H1 (cell line): ENCODE measurements around the gene TSTD2. TPM values are rescaled to one million over a fixed set of nuclear protein-coding genes. Genes with fewer than 3 reads are reported as not detected.

Source experiments
- CTCF ChIA-PET: fragments of 300-600 bp; sonication (Branson Sonifier 250); formaldehyde crosslinking; loops from one replicate; lab custom pipeline; 2021; ENCODE audit not compliant: partially characterized antibody; lab: Charles Lee
- POLR2A ChIA-PET: fragments of 300-600 bp; sonication (Branson Sonifier 250); formaldehyde crosslinking; loops from one replicate; lab custom pipeline; 2021; ENCODE audit warnings: inconsistent platforms; ENCODE audit not compliant: partially characterized antibody; lab: Charles Lee
- DNase-seq, 2 experiments: peaks; one replicate each; pipeline versions ENCODE4 v3.0.0 to v3.0.0-alpha.2; 2010 to 2022; ENCODE audit warnings: low spot score in 2 of 2, low read depth in 1 of 2, mixed read lengths in 1 of 2
- FAIRE-seq: peaks from 2 replicates; lab custom pipeline; 2011; peaks lifted over from hg19 to GRCh38; lab: Jason Lieb, UNC
- H2AFZ ChIP-seq: 2 replicates; pipeline ENCODE4 v1.8.1; 2012; ENCODE audit warnings: low read length, inconsistent platforms
- H2AK5ac ChIP-seq: 2 replicates; pipeline ENCODE4 v1.6.1; 2013; ENCODE audit warnings: low read depth, low read length
- H2BK120ac ChIP-seq: replicated peaks from 2 replicates; pipeline ENCODE3; 2013; ENCODE audit warnings: low read depth, low read length, inconsistent platforms
- H2BK12ac ChIP-seq: 2 replicates; pipeline ENCODE4 v1.6.1; 2013; ENCODE audit warnings: low read depth, low read length
- H2BK15ac ChIP-seq: 2 replicates; pipeline ENCODE4 v1.6.1; 2013; ENCODE audit warnings: low read length
- H2BK20ac ChIP-seq: 2 replicates; pipeline ENCODE4 v1.6.1; 2013; ENCODE audit warnings: low read length
- H2BK5ac ChIP-seq: 2 replicates; pipeline ENCODE4 v1.6.1; 2013; ENCODE audit warnings: low read depth, low read length
- H3K14ac ChIP-seq: 2 replicates; pipeline ENCODE4 v1.6.1; 2013; ENCODE audit warnings: inconsistent platforms; ENCODE audit not compliant: insufficient read length
- H3K18ac ChIP-seq: 2 replicates; pipeline ENCODE4 v1.6.1; 2013; ENCODE audit warnings: low read length; ENCODE audit errors: extremely low read depth
- H3K23ac ChIP-seq: 2 replicates; pipeline ENCODE4 v1.6.1; 2013; ENCODE audit warnings: inconsistent platforms; ENCODE audit not compliant: insufficient read length
- H3K23me2 ChIP-seq: 2 replicates; pipeline ENCODE4 v1.6.1; 2013; ENCODE audit warnings: low read depth, low read length
- H3K27ac ChIP-seq: 2 replicates; pipeline ENCODE4 v1.6.1; 2011; ENCODE audit warnings: low read depth, low read length, inconsistent platforms
- H3K27me3 ChIP-seq, 4 experiments: replicated peaks in 1 of 4; 1 replicate in 1 of 4; 2 replicates in 3 of 4; pipeline versions ENCODE4 v1.6.1 to v1.8.1; 2011 to 2013; ENCODE audit warnings: low read length in 3 of 4, mild to moderate bottlenecking in 3 of 4, inconsistent platforms in 2 of 4, mixed read lengths in 2 of 4, moderate library complexity in 1 of 4; ENCODE audit not compliant: control insufficient read depth in 3 of 4, insufficient read depth in 3 of 4; ENCODE audit errors: extremely low read depth in 1 of 4
- H3K36me3 ChIP-seq, 4 experiments: 2 replicates each; pipeline versions ENCODE4 v1.6.1 to v1.8.1; 2011 to 2013; ENCODE audit warnings: mild to moderate bottlenecking in 4 of 4, low read length in 3 of 4, moderate library complexity in 2 of 4, control low read depth in 1 of 4, inconsistent platforms in 1 of 4; ENCODE audit not compliant: insufficient read depth in 4 of 4, control insufficient read depth in 2 of 4
- H3K4ac ChIP-seq: replicated peaks from 2 replicates; pipeline ENCODE3; 2013; ENCODE audit warnings: low read length, low read depth, mixed read lengths, inconsistent platforms; ENCODE audit not compliant: insufficient read length
- H3K4me1 ChIP-seq, 4 experiments: replicated peaks in 1 of 4; 1 replicate in 1 of 4; 2 replicates in 3 of 4; pipeline versions ENCODE4 v1.6.1 to v1.8.1; 2011 to 2013; ENCODE audit warnings: low read length in 3 of 4, inconsistent platforms in 2 of 4, mixed read lengths in 1 of 4; ENCODE audit not compliant: insufficient read depth in 4 of 4, control insufficient read depth in 3 of 4
- H3K4me2 ChIP-seq, 2 experiments: 2 replicates each; pipeline versions ENCODE4 v1.6.1 to v1.8.1; 2011 to 2013; ENCODE audit warnings: low read depth in 2 of 2, low read length in 2 of 2, control low read depth in 1 of 2, inconsistent platforms in 1 of 2, mild to moderate bottlenecking in 1 of 2; ENCODE audit not compliant: insufficient read depth in 1 of 2
- H3K4me3 ChIP-seq, 4 experiments: fragments of 200-600, 300-600 bp in 1 of 4; sonication (generic), shearing (Covaris generic), sonication (Bioruptor Twin) in 1 of 4; 2 replicates each; pipeline versions ENCODE4 v1.5.1 to v1.8.1; 2011 to 2016; ENCODE audit warnings: low read length in 4 of 4, low read depth in 3 of 4, control low read depth in 2 of 4, inconsistent platforms in 2 of 4, mild to moderate bottlenecking in 2 of 4, mixed read lengths in 1 of 4, moderate library complexity in 1 of 4; ENCODE audit not compliant: insufficient read depth in 2 of 4; ENCODE audit errors: extremely low read depth in 1 of 4
- H3K56ac ChIP-seq: replicated peaks from 2 replicates; pipeline ENCODE3; 2013; ENCODE audit warnings: low read depth, mild to moderate bottlenecking, mixed read lengths, low read length, inconsistent platforms; ENCODE audit not compliant: insufficient read length
- H3K79me1 ChIP-seq: 2 replicates; pipeline ENCODE4 v1.6.1; 2013; ENCODE audit warnings: low read depth, low read length, control low read depth
- H3K79me2 ChIP-seq, 2 experiments: 2 replicates each; pipeline versions ENCODE4 v1.6.1 to v1.8.1; 2012 to 2013; ENCODE audit warnings: low read length in 2 of 2, mild to moderate bottlenecking in 2 of 2, inconsistent platforms in 1 of 2; ENCODE audit not compliant: insufficient read depth in 2 of 2, control insufficient read depth in 1 of 2
- H3K9ac ChIP-seq, 4 experiments: replicated peaks in 1 of 4; 1 replicate in 1 of 4; 2 replicates in 3 of 4; pipeline versions ENCODE4 v1.6.1 to v1.8.1; 2011 to 2013; ENCODE audit warnings: low read depth in 3 of 4, low read length in 3 of 4, control low read depth in 2 of 4, mild to moderate bottlenecking in 2 of 4, moderate library complexity in 2 of 4, inconsistent platforms in 1 of 4; ENCODE audit errors: extremely low read depth in 1 of 4
- H3K9me3 ChIP-seq, 2 experiments: 2 replicates each; pipeline versions ENCODE4 v1.6.1 to v1.8.1; 2012 to 2013; ENCODE audit warnings: mild to moderate bottlenecking in 2 of 2, moderate library complexity in 2 of 2, control low read depth in 1 of 2, inconsistent platforms in 1 of 2, low read depth in 1 of 2, low read length in 1 of 2, mixed read lengths in 1 of 2; ENCODE audit not compliant: insufficient read depth in 2 of 2
- H4K20me1 ChIP-seq, 2 experiments: replicated peaks in 1 of 2; 2 replicates each; pipeline versions ENCODE3 to v1.8.1; 2011 to 2013; ENCODE audit warnings: inconsistent platforms in 2 of 2, low read length in 2 of 2, mild to moderate bottlenecking in 1 of 2; ENCODE audit not compliant: insufficient read depth in 2 of 2, control insufficient read depth in 1 of 2
- H4K5ac ChIP-seq: 2 replicates; pipeline ENCODE4 v1.6.1; 2013; ENCODE audit warnings: low read length, low read depth, mixed read lengths, inconsistent platforms; ENCODE audit not compliant: insufficient read length
- H4K8ac ChIP-seq: 2 replicates; pipeline ENCODE4 v1.8.0; 2013; ENCODE audit warnings: mild to moderate bottlenecking, moderate library complexity, low read length, inconsistent platforms; ENCODE audit not compliant: insufficient read depth; ENCODE audit errors: extremely low read depth
- H4K91ac ChIP-seq: replicated peaks from 2 replicates; pipeline ENCODE3; 2013; ENCODE audit warnings: low read length, mixed read lengths, inconsistent platforms; ENCODE audit not compliant: insufficient read length
- ASH2L ChIP-seq: fragments of 200-600, 300-600 bp; sonication (generic); IDR thresholded peaks from one replicate; pipeline ENCODE4 v1.7.1; 2017; ENCODE audit warnings: low read length
- CBX5 ChIP-seq: fragments of 300-800, 300-1000 bp; sonication (generic); IDR thresholded peaks from 2 replicates; pipeline ENCODE4 v1.7.1; 2016; ENCODE audit warnings: antibody characterized with exemption, low read length, low read depth
- CEBPB ChIP-seq: IDR thresholded peaks from 2 replicates; pipeline ENCODE4 v1.6.1; 2012; ENCODE audit warnings: low read depth, low read length
- CHD2 ChIP-seq: IDR thresholded peaks from 2 replicates; pipeline ENCODE4 v1.6.1; 2012; ENCODE audit warnings: low read length, improper control_type of control experiment
- KDM1A ChIP-seq: fragments of 200-600, 300-600 bp; sonication (generic); IDR thresholded peaks from 2 replicates; pipeline ENCODE4 v1.7.1; 2016; ENCODE audit warnings: mild to moderate bottlenecking, low read length, borderline replicate concordance
- KDM5A ChIP-seq: fragments of 200-600 bp; IDR thresholded peaks from 2 replicates; pipeline ENCODE4 v1.7.1; 2012; ENCODE audit warnings: mild to moderate bottlenecking, low read length, inconsistent platforms, mixed read lengths
- NANOG ChIP-seq: IDR thresholded peaks from 2 replicates; pipeline ENCODE4 v1.6.1; 2011; ENCODE audit warnings: low read length, low read depth, mild to moderate bottlenecking, inconsistent platforms; ENCODE audit not compliant: insufficient read depth, poor library complexity, severe bottlenecking
- PHF8 ChIP-seq: fragments of 200-600 bp; sonication (generic); conservative IDR thresholded peaks from 2 replicates; pipeline ENCODE4 v1.7.1; 2012; ENCODE audit warnings: low read depth, mild to moderate bottlenecking, inconsistent platforms, low read length, moderate library complexity
- POLR2A ChIP-seq, 2 experiments: IDR thresholded peaks; 1 replicate in 1 of 2; 2 replicates in 1 of 2; pipeline ENCODE4 v1.6.1; 2011; ENCODE audit warnings: low read depth in 2 of 2, low read length in 2 of 2, mild to moderate bottlenecking in 2 of 2; ENCODE audit errors: control extremely low read depth in 1 of 2
- POLR2AphosphoS5 ChIP-seq: IDR thresholded peaks from 2 replicates; pipeline ENCODE4 v1.6.1; 2011; ENCODE audit warnings: low read depth, low read length
- SP1 ChIP-seq: IDR thresholded peaks from 2 replicates; pipeline ENCODE4 v1.6.1; 2011; ENCODE audit warnings: low read depth, low read length
- SRF ChIP-seq: IDR thresholded peaks from 2 replicates; pipeline ENCODE4 v1.6.1; 2011; ENCODE audit warnings: mild to moderate bottlenecking, low read depth, low read length, moderate library complexity
- TAF1 ChIP-seq: IDR thresholded peaks from 2 replicates; pipeline ENCODE4 v1.6.1; 2011; ENCODE audit warnings: mild to moderate bottlenecking, low read depth, low read length
- TEAD4 ChIP-seq: IDR thresholded peaks from 2 replicates; pipeline ENCODE4 v1.6.1; 2012; ENCODE audit warnings: low read depth, low read length, inconsistent platforms, mixed read lengths
- WGBS, 2 experiments: shearing (Covaris generic) in 1 of 2; methylation state at CpG; one replicate each; pipeline versions ENCODE4 v1.1.6 to v1.1.7; 2013 to 2015; ENCODE audit warnings: low lambda C conversion rate in 2 of 2, mixed read lengths in 2 of 2, inconsistent platforms in 1 of 2, low coverage in 1 of 2, missing lambda C conversion rate in 1 of 2; ENCODE audit not compliant: insufficient replicate concordance in 2 of 2, insufficient coverage in 1 of 2, insufficient read length in 1 of 2; ENCODE audit errors: extremely low coverage in 1 of 2, missing lambda C conversion rate in 1 of 2; 5-methylcytosine and 5-hydroxymethylcytosine counted together
- polyA plus RNA-seq, 7 experiments: library from polyadenylated mRNA; depleted of rRNA in 3 of 7; stranded (reverse) in 5 of 7; unstranded in 2 of 7; fragments of >200 nt in 5 of 7; fragments of 200-250 nt in 2 of 7; gene quantifications; 1 replicate in 5 of 7; 2 replicates in 1 of 7; 4 replicates in 1 of 7; pipeline versions ENCODE4 v1.2.1 to v1.2.3, GENCODE V29; 2011 to 2013; ENCODE audit warnings: missing spikeins in 2 of 7, mixed read lengths in 2 of 7
- total RNA-seq: library from RNA; stranded (reverse); fragmentation: NEBNext Ultra II Directional; extraction: Animal tissue kit (Norgen Biotek cat#: 25700); gene quantifications from 2 replicates; pipeline ENCODE4 v1.2.1, GENCODE V29; 2021
- TF ChIP-seq, protein P1 (sequence below): IDR thresholded peaks from 2 replicates; pipeline ENCODE4 v1.6.1; 2012; ENCODE audit warnings: inconsistent platforms

Gene TSTD2
- total and polyA plus RNA-seq, 2 of the 8 experiments (the other 6 are each of a cell fraction or from before 2014, with no cell fraction given) = 16.1 to 17.5 TPM

- DNase-seq (no peak), FAIRE-seq (no peak)
- Histone ChIP-seq H3K79me1 (no peaks in the 10 kb centered on the region), H3K79me2 (no peaks in the 10 kb centered on the region), H3K9me3 (no peaks in the 10 kb centered on the region), H2AFZ (no peak overlapping the region), H3K4me3 (no peak overlapping the region), H3K18ac (no peak overlapping the region), H3K14ac (no peak overlapping the region), H3K27ac (no peak overlapping the region), H2BK12ac (no peak overlapping the region), H4K91ac (no peak overlapping the region), H2BK120ac (no peak overlapping the region), H2BK15ac (no peak overlapping the region), H3K4me1 (peaks cover 0 to 2% (median 1%) of the 10 kb centered on the region in 4 experiments; a peak in 3 of 7 replicates), H3K56ac (no peak overlapping the region), H2AK5ac (no peak overlapping the region), H2BK20ac (no peak overlapping the region), H2BK5ac (no peak overlapping the region), H3K23me2 (no peaks in the 10 kb centered on the region), H3K23ac (no peak overlapping the region), H4K5ac (no peak overlapping the region), H3K9ac (no peak overlapping the region), H3K36me3 (no peaks in the 10 kb centered on the region), H4K8ac (no peak overlapping the region), H3K4me2 (no peak overlapping the region), H3K4ac (no peak overlapping the region), H4K20me1 (no peaks in the 10 kb centered on the region), H3K27me3 (no peaks in the 10 kb centered on the region; a peak in 1 of 7 replicates)
- TF ChIP-seq NANOG = no peak
- TF ChIP-seq ASH2L = no peak
- no peak for TF ChIP-seq SP1
- TF ChIP-seq CHD2 = no peak
- TF ChIP-seq, protein P1, sequence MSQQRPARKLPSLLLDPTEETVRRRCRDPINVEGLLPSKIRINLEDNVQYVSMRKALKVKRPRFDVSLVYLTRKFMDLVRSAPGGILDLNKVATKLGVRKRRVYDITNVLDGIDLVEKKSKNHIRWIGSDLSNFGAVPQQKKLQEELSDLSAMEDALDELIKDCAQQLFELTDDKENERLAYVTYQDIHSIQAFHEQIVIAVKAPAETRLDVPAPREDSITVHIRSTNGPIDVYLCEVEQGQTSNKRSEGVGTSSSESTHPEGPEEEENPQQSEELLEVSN = no peak
- no peak for TF ChIP-seq KDM1A
- TF ChIP-seq CBX5 = no peak
- TF ChIP-seq PHF8 = no peak
- TF ChIP-seq TAF1 = no peak
- TF ChIP-seq TEAD4 = no peak
- TF ChIP-seq CEBPB = no peak
- no peak for TF ChIP-seq POLR2AphosphoS5
- no peak for TF ChIP-seq SRF
- no peak for TF ChIP-seq KDM5A
- TF ChIP-seq POLR2A (IDR thresholded peaks at IDR 0.05; ENCODE audit: control extremely low read depth in 1 of 2, low read depth in 2 of 2, low read length in 2 of 2) = no peak
- POLR2A ChIA-PET = no interaction called here
- CTCF ChIA-PET = interaction anchor here (0.7 kb wide), 1 partner anchor 10 kb away, joined by 3 read pairs; no protein-coding TSS in a partner anchor
- 90% methylated on average over 10 of the region's 10 CpGs; no CpG with 5 or more reads in 1 of the 2 experiments for WGBS, 2 experiments
Measured at GRCh38 chr9:97559111-97559514, 74.1 kb downstream of the TSTD2 start.
